Germinal center (tissue), 1 donor: ENCODE data around the gene DHRS12.

Source experiments
- DNase-seq: peaks from one replicate; pipeline ENCODE4 v3.0.0; 2012; ENCODE audit warnings: mixed read lengths, low spot score

DHRS12 gene

GRCh38 chr13:51807041-51807440 lies 3.1 kb upstream of the DHRS12 start:
- DNase-seq: no peak

GRCh38 chr13:51806566-51806965 lies 2.6 kb upstream of the DHRS12 start:
- no peak for DNase-seq

- DNase-seq: no peak
Observed at GRCh38 chr13:51805925-51806324, 2.0 kb upstream of the DHRS12 start.

- DNase-seq: no peak
Observed at GRCh38 chr13:51805313-51805712, 1.4 kb upstream of the DHRS12 start.

- DNase-seq: no peak
Observed at GRCh38 chr13:51804295-51805172, 571 bp upstream of the DHRS12 start.

GRCh38 chr13:51802631-51803418 lies 1.1 kb downstream of the DHRS12 start:
- no peak for DNase-seq

- no peak for DNase-seq
Observed at GRCh38 chr13:51801631-51802099, 2.3 kb downstream of the DHRS12 start.

- DNase-seq: no peak
Observed at GRCh38 chr13:51800486-51800885, 3.5 kb downstream of the DHRS12 start.

GRCh38 chr13:51799261-51799660 lies 4.7 kb downstream of the DHRS12 start:
- DNase-seq: no peak

GRCh38 chr13:51797664-51798488 lies 6.1 kb downstream of the DHRS12 start:
- peak; percentile 68 for DNase-seq

- no peak for DNase-seq
Observed at GRCh38 chr13:51796546-51796945, 7.4 kb downstream of the DHRS12 start.

- no peak for DNase-seq
Observed at GRCh38 chr13:51795419-51795818, 8.5 kb downstream of the DHRS12 start.

- DNase-seq: peak; percentile 28
Observed at GRCh38 chr13:51794964-51795363, 9.0 kb downstream of the DHRS12 start.

- DNase-seq: peak; percentile 56
Observed at GRCh38 chr13:51793570-51794271, 10.2 kb downstream of the DHRS12 start.

- DNase-seq: no peak
Observed at GRCh38 chr13:51786425-51787265, 17.3 kb downstream of the DHRS12 start.

GRCh38 chr13:51785712-51786424 lies 18.1 kb downstream of the DHRS12 start:
- no peak for DNase-seq

GRCh38 chr13:51784097-51784496 lies 19.9 kb downstream of the DHRS12 start:
- no peak for DNase-seq

GRCh38 chr13:51783428-51784094 lies 20.4 kb downstream of the DHRS12 start:
- no peak for DNase-seq

GRCh38 chr13:51782026-51782710 lies 21.8 kb downstream of the DHRS12 start:
- no peak for DNase-seq
